ENCODE results near the gene SCAMP4. TPM values are rescaled to one million over a fixed set of nuclear protein-coding genes. Genes with fewer than 3 reads are reported as not detected.

Gene SCAMP4
- total and polyA plus RNA-seq, 2 of the 13 experiments (the other 11 are each of a cell fraction or from before 2014, with no cell fraction given): 10.7 to 13.7 TPM

- no peak; the same call in 1 of the 2 replicates for TF ChIP-seq ZSCAN29 (CRISPR knock-in tag; conservative IDR thresholded peaks at IDR 0.05)
- no peak for TF ChIP-seq KAT7 (CRISPR knock-in tag; IDR thresholded peaks at IDR 0.05; ENCODE audit: borderline replicate concordance)
- TF ChIP-seq MTERF4 (CRISPR knock-in tag; IDR thresholded peaks at IDR 0.05): 0 out of 2 replicates have a peak, but pooled peaks have one; percentile 74
- TF ChIP-seq HMGXB3 (CRISPR knock-in tag; IDR thresholded peaks at IDR 0.05; ENCODE audit: borderline replicate concordance): peak; percentile 25; the same call in 1 of the 2 replicates
- TF ChIP-seq RBM39 (IDR thresholded peaks at IDR 0.05; ENCODE audit: low read depth, low read length, poor library complexity, severe bottlenecking): no peak
- TF ChIP-seq GMEB2 (CRISPR knock-in tag; IDR thresholded peaks at IDR 0.05; ENCODE audit: low read depth): peak; percentile 76
- no peak for TF ChIP-seq AGO2 (optimal IDR thresholded peaks at IDR 0.05; ENCODE audit: low read depth, low read length)
- TF ChIP-seq ZBTB26 (CRISPR knock-in tag; IDR thresholded peaks at IDR 0.05; ENCODE audit: borderline replicate concordance): no peak
- no peak for TF ChIP-seq HMGA1 (CRISPR knock-in tag; conservative IDR thresholded peaks at IDR 0.05)
- no peak for TF ChIP-seq FOXK2 (IDR thresholded peaks at IDR 0.05)
- no peak for TF ChIP-seq ZBTB4 (CRISPR knock-in tag; IDR thresholded peaks at IDR 0.05; ENCODE audit: borderline replicate concordance)
- TF ChIP-seq THYN1 (CRISPR knock-in tag; IDR thresholded peaks at IDR 0.05; ENCODE audit: borderline replicate concordance, low read depth): no peak
- TF ChIP-seq ZNF574 (CRISPR knock-in tag; IDR thresholded peaks at IDR 0.05): peak; percentile 85
Measured at GRCh38 chr19:1905110-1905862, at the start of gene SCAMP4, which contains the start of gene ADAT3 (continued).

All from HepG2 (cell line).